DOHH2 (cell line): Measurements from ENCODE around the gene PDE4A.

ENCODE experiments used
- H3F3A ChIP-seq: fragments of 200-600 bp; sonication (generic), shearing (Covaris generic); 2 replicates; pipeline ENCODE4 v1.6.0; 2016; ENCODE audit warnings: antibody characterized with exemption, mild to moderate bottlenecking; ENCODE audit not compliant: control insufficient read depth, insufficient read depth
- H3K27ac ChIP-seq: fragments of 200-600 bp; sonication (generic); 2 replicates; pipeline ENCODE4 v1.5.1; 2014; ENCODE audit warnings: low read depth, mild to moderate bottlenecking, low read length, moderate library complexity
- H3K27me3 ChIP-seq: fragments of 200-600 bp; sonication (generic); 2 replicates; pipeline ENCODE4 v1.6.1; 2014; ENCODE audit warnings: mild to moderate bottlenecking, low read length, mixed read lengths; ENCODE audit not compliant: control insufficient read depth
- H3K36me3 ChIP-seq: fragments of 200-600 bp; sonication (generic); 2 replicates; pipeline ENCODE4 v1.6.1; 2014; ENCODE audit warnings: mild to moderate bottlenecking, low read length, moderate library complexity, mixed read lengths; ENCODE audit not compliant: control insufficient read depth
- H3K4me1 ChIP-seq: fragments of 200-600 bp; sonication (generic); 2 replicates; pipeline ENCODE4 v1.6.1; 2014; ENCODE audit warnings: mild to moderate bottlenecking, low read length, mixed read lengths; ENCODE audit not compliant: control insufficient read depth
- H3K4me2 ChIP-seq: fragments of 200-600 bp; sonication (generic); 2 replicates; pipeline ENCODE4 v1.6.0; 2014; ENCODE audit warnings: mild to moderate bottlenecking, low read length, moderate library complexity
- H3K4me3 ChIP-seq: fragments of 200-600 bp; sonication (generic); 2 replicates; pipeline ENCODE4 v1.5.1; 2014; ENCODE audit warnings: mild to moderate bottlenecking, low read length, mixed read lengths
- H3K79me2 ChIP-seq: fragments of 200-600 bp; sonication (generic); 2 replicates; pipeline ENCODE4 v1.6.1; 2014; ENCODE audit warnings: mild to moderate bottlenecking, low read length, mixed read lengths; ENCODE audit not compliant: control insufficient read depth
- H3K9me2 ChIP-seq: fragments of 200-600 bp; sonication (generic); replicated peaks from 2 replicates; pipeline ENCODE4 v1.6.1; 2014; ENCODE audit warnings: mild to moderate bottlenecking, low read length, mixed read lengths; ENCODE audit not compliant: control insufficient read depth
- H3K9me3 ChIP-seq: fragments of 200-600 bp; sonication (generic); 2 replicates; pipeline ENCODE4 v1.6.1; 2014; ENCODE audit warnings: antibody characterized with exemption, low read length, mixed read lengths; ENCODE audit not compliant: control insufficient read depth, insufficient read depth
- H4K20me1 ChIP-seq: fragments of 200-600 bp; sonication (generic); 2 replicates; pipeline ENCODE4 v1.6.0; 2014; ENCODE audit warnings: low read depth, mild to moderate bottlenecking, antibody characterized with exemption, low read length, moderate library complexity; ENCODE audit not compliant: control insufficient read depth, insufficient read depth
- EZH2phosphoT487 ChIP-seq: fragments of 200-600 bp; sonication (generic); IDR thresholded peaks from 2 replicates; pipeline ENCODE4 v1.6.1; 2017; ENCODE audit warnings: borderline replicate concordance, mild to moderate bottlenecking, antibody characterized with exemption, low read length, moderate library complexity, mixed read lengths
- TF ChIP-seq, protein P1 (sequence below): fragments of 200-600 bp; sonication (generic); IDR thresholded peaks from one replicate; pipeline ENCODE4 v1.5.1; 2014; ENCODE audit warnings: antibody characterized with exemption, mild to moderate bottlenecking, low read depth, low read length; ENCODE audit not compliant: poor library complexity, severe bottlenecking

The PDE4A gene

DNA sequence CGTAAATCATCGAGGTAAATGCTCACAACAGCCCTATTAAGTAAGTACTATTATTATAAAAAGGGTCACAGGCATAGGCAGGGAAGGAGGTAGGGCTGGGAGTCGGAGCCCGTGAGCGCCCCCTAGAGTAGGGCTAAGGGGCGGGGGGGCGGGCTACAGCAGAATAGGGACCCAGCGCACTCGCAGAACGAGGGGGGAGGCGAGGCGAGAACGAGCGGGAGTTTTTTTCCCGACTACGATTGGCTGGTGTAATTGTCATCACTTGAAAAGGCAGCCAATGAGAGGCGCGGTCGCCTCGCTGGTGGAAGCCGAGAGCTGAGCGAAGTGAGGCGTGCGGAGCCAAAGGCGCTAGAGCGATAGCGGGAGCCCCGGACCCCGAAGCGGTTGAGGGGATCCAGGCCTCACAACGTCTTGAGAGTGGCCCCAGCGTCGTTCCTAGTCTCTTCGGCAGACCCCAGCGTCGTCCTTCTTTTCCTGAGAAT lies 58.6 kb downstream of the PDE4A start:
- TF ChIP-seq EZH2phosphoT487 = no peak
- TF ChIP-seq, protein P1, sequence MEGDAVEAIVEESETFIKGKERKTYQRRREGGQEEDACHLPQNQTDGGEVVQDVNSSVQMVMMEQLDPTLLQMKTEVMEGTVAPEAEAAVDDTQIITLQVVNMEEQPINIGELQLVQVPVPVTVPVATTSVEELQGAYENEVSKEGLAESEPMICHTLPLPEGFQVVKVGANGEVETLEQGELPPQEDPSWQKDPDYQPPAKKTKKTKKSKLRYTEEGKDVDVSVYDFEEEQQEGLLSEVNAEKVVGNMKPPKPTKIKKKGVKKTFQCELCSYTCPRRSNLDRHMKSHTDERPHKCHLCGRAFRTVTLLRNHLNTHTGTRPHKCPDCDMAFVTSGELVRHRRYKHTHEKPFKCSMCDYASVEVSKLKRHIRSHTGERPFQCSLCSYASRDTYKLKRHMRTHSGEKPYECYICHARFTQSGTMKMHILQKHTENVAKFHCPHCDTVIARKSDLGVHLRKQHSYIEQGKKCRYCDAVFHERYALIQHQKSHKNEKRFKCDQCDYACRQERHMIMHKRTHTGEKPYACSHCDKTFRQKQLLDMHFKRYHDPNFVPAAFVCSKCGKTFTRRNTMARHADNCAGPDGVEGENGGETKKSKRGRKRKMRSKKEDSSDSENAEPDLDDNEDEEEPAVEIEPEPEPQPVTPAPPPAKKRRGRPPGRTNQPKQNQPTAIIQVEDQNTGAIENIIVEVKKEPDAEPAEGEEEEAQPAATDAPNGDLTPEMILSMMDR = no peak
- Histone ChIP-seq H3K4me2 (no peak overlapping the region), H3F3A (peaks cover 7% of the 10 kb centered on the region; the same call in 1 of the 2 replicates), H3K36me3 (no peaks in the 10 kb centered on the region), H3K9me2 (no peaks in the 10 kb centered on the region), H3K4me1 (no peaks in the 10 kb centered on the region), H3K27me3 (no peaks in the 10 kb centered on the region), H3K9me3 (no peaks in the 10 kb centered on the region), H3K27ac (no peak overlapping the region), H3K79me2 (no peaks in the 10 kb centered on the region), H4K20me1 (no peaks in the 10 kb centered on the region), H3K4me3 (no peak overlapping the region)

DNA sequence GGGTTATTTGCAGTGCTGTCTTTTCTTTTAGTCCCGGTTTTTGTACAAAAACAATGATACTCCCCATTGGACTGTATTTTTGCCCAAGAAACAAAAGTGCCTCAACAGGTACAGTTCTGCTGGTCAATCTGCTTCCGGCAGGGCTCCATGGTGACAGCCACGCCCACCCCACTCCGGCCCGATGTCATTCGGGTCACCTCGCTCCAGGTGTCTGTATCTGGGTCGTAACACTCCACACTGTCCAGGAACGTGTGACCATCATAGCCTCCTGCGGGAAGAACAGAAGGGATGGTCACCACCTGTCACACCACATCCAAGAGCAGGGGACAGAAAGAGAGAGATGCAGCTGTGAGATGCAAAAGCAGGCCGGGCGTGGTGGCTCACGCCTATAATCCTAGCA lies 66.2 kb downstream of the PDE4A start:
- no peak overlapping the region for H3K4me2 ChIP-seq
- no peaks in the 10 kb centered on the region for H3K4me1 ChIP-seq
- H3F3A ChIP-seq = peaks cover 11% of the 10 kb centered on the region
- H4K20me1 ChIP-seq = no peaks in the 10 kb centered on the region
- no peaks in the 10 kb centered on the region for H3K9me3 ChIP-seq
- H3K27ac ChIP-seq = no peak overlapping the region
- H3K36me3 ChIP-seq = peaks cover 44% of the 10 kb centered on the region
- TF ChIP-seq, protein P1 = no peak
- TF ChIP-seq EZH2phosphoT487 = no peak
- H3K4me3 ChIP-seq = no peak overlapping the region
- no peaks in the 10 kb centered on the region for H3K27me3 ChIP-seq
- H3K79me2 ChIP-seq = peaks cover 22% of the 10 kb centered on the region
- H3K9me2 ChIP-seq = no peaks in the 10 kb centered on the region

DNA sequence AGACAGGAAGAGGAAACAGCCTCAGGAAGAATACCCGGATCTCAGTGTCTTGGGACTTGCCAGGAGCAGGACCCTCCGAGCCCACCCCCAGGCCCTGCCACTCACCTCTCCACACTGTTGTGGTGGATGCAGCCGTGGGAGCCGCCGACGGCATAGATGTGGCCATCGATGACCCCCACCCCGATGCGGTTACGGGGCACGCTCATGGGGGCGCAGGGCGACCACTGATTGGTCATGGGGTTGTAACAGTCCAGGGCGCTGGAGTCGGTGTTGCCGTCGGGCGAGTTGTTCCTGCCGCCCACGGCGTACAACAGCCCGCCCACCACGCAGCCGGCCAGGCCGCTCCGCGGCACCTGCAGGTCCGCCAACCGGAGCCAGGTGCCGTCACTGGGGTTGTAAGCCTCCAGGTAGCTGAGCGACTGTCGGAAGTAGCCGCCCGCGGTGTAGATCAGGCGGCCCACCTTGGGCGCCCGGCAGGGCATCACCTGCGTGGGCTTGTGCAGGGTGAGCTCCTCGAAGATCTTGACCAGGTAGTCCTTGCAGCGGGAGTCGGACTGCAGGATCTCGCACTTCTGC lies 71.2 kb downstream of the PDE4A start:
- no peaks in the 10 kb centered on the region for H3F3A ChIP-seq
- H3K27me3 ChIP-seq = no peaks in the 10 kb centered on the region
- H3K4me2 ChIP-seq = no peak overlapping the region
- TF ChIP-seq EZH2phosphoT487 = no peak
- TF ChIP-seq, protein P1 = no peak
- no peaks in the 10 kb centered on the region for H4K20me1 ChIP-seq
- peaks cover 57% of the 10 kb centered on the region for H3K79me2 ChIP-seq
- H3K27ac ChIP-seq = no peak overlapping the region
- H3K4me1 ChIP-seq = no peaks in the 10 kb centered on the region
- no peaks in the 10 kb centered on the region for H3K9me3 ChIP-seq
- H3K4me3 ChIP-seq = no peak overlapping the region
- H3K36me3 ChIP-seq = peaks cover 57% of the 10 kb centered on the region
- no peaks in the 10 kb centered on the region for H3K9me2 ChIP-seq
